Smooth muscle cell (in vitro differentiated cells): Measurements from ENCODE around the gene CTIF. TPM values are rescaled to one million over a fixed set of nuclear protein-coding genes. Genes with fewer than 3 reads are reported as not detected.

Source experiments
- DNase-seq: peaks from one replicate; lab custom pipeline; 2025; ENCODE audit not compliant: unreplicated experiment; lab: John Stamatoyannopoulos, UW
- H2AFZ ChIP-seq: fragments of 200-600 bp; sonication (generic); 2 replicates; pipeline ENCODE4 v1.6.0; 2016; ENCODE audit warnings: antibody characterized with exemption, low read depth, mild to moderate bottlenecking
- H3F3A ChIP-seq: fragments of 200-600 bp; sonication (generic); 2 replicates; pipeline ENCODE4 v1.6.0; 2017; ENCODE audit warnings: antibody characterized with exemption, low read depth
- H3K27ac ChIP-seq: fragments of 200-600 bp; sonication (generic); 2 replicates; pipeline ENCODE4 v1.5.1; 2016; ENCODE audit warnings: low read depth, mild to moderate bottlenecking
- H3K27me3 ChIP-seq: fragments of 200-600 bp; sonication (generic); 2 replicates; pipeline ENCODE4 v1.6.1; 2016; ENCODE audit warnings: low read depth, mild to moderate bottlenecking
- H3K36me3 ChIP-seq: fragments of 200-600 bp; sonication (generic); 2 replicates; pipeline ENCODE4 v1.5.1; 2016; ENCODE audit warnings: low read depth
- H3K4me1 ChIP-seq: fragments of 200-600 bp; sonication (generic); 2 replicates; pipeline ENCODE4 v1.5.1; 2016; ENCODE audit warnings: low read depth
- H3K4me2 ChIP-seq: fragments of 200-600 bp; sonication (generic); 2 replicates; pipeline ENCODE4 v1.6.0; 2016; ENCODE audit warnings: mild to moderate bottlenecking
- H3K4me3 ChIP-seq: fragments of 200-600 bp; sonication (generic); 2 replicates; pipeline ENCODE4 v1.5.1; 2016; ENCODE audit warnings: mild to moderate bottlenecking
- H3K79me2 ChIP-seq: fragments of 200-600 bp; sonication (generic); 2 replicates; pipeline ENCODE4 v1.6.0; 2016; ENCODE audit warnings: low read depth, mild to moderate bottlenecking
- H3K9ac ChIP-seq: fragments of 200-600 bp; sonication (generic); 2 replicates; pipeline ENCODE4 v1.6.0; 2016; ENCODE audit warnings: low read depth
- H3K9me3 ChIP-seq: fragments of 200-600 bp; sonication (generic); replicated peaks from 2 replicates; pipeline ENCODE4 v1.5.1; 2016; ENCODE audit warnings: low read depth
- H4K20me1 ChIP-seq: fragments of 200-600 bp; sonication (generic); 2 replicates; pipeline ENCODE4 v1.6.0; 2016; ENCODE audit warnings: low read depth
- WGBS: methylation state at CpG from one replicate; pipeline ENCODE4 v1.1.7; 2016; ENCODE audit warnings: low lambda C conversion rate; 5-methylcytosine and 5-hydroxymethylcytosine counted together
- polyA plus RNA-seq: library from polyadenylated mRNA; unstranded; fragments of >200 nt; fragmentation: Nextera tagmentation; extraction: Ambion mirVana; gene quantifications from 2 replicates; pipeline ENCODE4 v1.2.1, GENCODE V29; 2016
- total RNA-seq: library from RNA; depleted of rRNA; stranded (reverse); fragments of >200 nt; gene quantifications from 2 replicates; pipeline ENCODE4 v1.2.3, GENCODE V29; 2014
- TF ChIP-seq, protein P1 (sequence below): fragments of 200-600 bp; sonication (generic); IDR thresholded peaks from 2 replicates; pipeline ENCODE4 v1.5.1; 2017; ENCODE audit warnings: borderline replicate concordance, mild to moderate bottlenecking, antibody characterized with exemption; ENCODE audit not compliant: insufficient read depth, poor library complexity, severe bottlenecking

The CTIF gene
- total and polyA plus RNA-seq, 2 experiments from 2014 or later: 22.2 to 25.3 TPM

- H4K20me1 ChIP-seq: peaks cover 9% of the 10 kb centered on the region
- DNase-seq: no peak
- peaks cover 12% of the 10 kb centered on the region for H3K79me2 ChIP-seq
- H3K9ac ChIP-seq: no peak overlapping the region
- TF ChIP-seq, protein P1, sequence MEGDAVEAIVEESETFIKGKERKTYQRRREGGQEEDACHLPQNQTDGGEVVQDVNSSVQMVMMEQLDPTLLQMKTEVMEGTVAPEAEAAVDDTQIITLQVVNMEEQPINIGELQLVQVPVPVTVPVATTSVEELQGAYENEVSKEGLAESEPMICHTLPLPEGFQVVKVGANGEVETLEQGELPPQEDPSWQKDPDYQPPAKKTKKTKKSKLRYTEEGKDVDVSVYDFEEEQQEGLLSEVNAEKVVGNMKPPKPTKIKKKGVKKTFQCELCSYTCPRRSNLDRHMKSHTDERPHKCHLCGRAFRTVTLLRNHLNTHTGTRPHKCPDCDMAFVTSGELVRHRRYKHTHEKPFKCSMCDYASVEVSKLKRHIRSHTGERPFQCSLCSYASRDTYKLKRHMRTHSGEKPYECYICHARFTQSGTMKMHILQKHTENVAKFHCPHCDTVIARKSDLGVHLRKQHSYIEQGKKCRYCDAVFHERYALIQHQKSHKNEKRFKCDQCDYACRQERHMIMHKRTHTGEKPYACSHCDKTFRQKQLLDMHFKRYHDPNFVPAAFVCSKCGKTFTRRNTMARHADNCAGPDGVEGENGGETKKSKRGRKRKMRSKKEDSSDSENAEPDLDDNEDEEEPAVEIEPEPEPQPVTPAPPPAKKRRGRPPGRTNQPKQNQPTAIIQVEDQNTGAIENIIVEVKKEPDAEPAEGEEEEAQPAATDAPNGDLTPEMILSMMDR: no peak
- no peak overlapping the region for H2AFZ ChIP-seq
- H3K36me3 ChIP-seq: no peaks in the 10 kb centered on the region
- no peak overlapping the region for H3K4me3 ChIP-seq
- H3K9me3 ChIP-seq: no peaks in the 10 kb centered on the region
- no peaks in the 10 kb centered on the region for H3F3A ChIP-seq
- no peak overlapping the region for H3K4me2 ChIP-seq
- WGBS: 100% methylated on average over 8 of the region's 8 CpGs
- H3K4me1 ChIP-seq: no peaks in the 10 kb centered on the region
- no peak overlapping the region for H3K27ac ChIP-seq
- no peaks in the 10 kb centered on the region for H3K27me3 ChIP-seq
Measured at GRCh38 chr18:48696218-48696617, 157.4 kb downstream of the CTIF start.

- peaks cover 9% of the 10 kb centered on the region for H4K20me1 ChIP-seq
- no peak overlapping the region for H3K4me2 ChIP-seq
- no peak overlapping the region for H3K27ac ChIP-seq
- H2AFZ ChIP-seq: no peak overlapping the region
- WGBS: 92% methylated on average over 1 of the region's 1 CpG
- H3K79me2 ChIP-seq: peaks cover 14% of the 10 kb centered on the region
- TF ChIP-seq, protein P1: no peak
- H3K9ac ChIP-seq: no peak overlapping the region
- H3K9me3 ChIP-seq: no peaks in the 10 kb centered on the region
- no peak overlapping the region for H3K4me3 ChIP-seq
- no peaks in the 10 kb centered on the region for H3F3A ChIP-seq
- no peaks in the 10 kb centered on the region for H3K4me1 ChIP-seq
- H3K36me3 ChIP-seq: no peaks in the 10 kb centered on the region
- H3K27me3 ChIP-seq: no peaks in the 10 kb centered on the region
- DNase-seq: no peak
Measured at GRCh38 chr18:48697441-48697840, 158.6 kb downstream of the CTIF start.

DNA sequence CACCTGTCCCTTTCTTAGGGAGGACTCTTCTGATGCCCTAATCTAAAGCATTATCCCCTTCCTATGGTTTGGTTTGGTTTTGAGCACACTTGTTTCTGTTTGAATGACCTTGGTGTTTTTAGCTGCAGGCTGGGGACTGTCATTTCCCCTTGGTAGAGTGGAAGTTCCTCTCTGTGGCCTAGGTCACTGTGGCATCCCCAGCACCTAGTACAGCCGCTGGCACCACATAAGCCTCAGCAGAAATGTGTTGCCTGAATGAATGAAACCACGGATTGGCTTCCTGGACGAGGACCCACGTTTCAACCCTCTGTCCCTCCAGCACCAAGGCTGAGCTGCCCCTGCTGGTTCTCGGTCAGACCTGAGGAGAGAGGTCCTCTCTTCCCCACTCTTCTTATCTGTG is 159.9 kb downstream of the CTIF start:
- WGBS: 95% methylated on average over 5 of the region's 5 CpGs

GRCh38 chr18:48699761-48700160 is 160.9 kb downstream of the CTIF start:
- no peaks in the 10 kb centered on the region for H3K4me1 ChIP-seq
- no peak overlapping the region for H3K9ac ChIP-seq
- H4K20me1 ChIP-seq: peaks cover 5% of the 10 kb centered on the region
- H3K36me3 ChIP-seq: no peaks in the 10 kb centered on the region
- 81% methylated on average over 7 of the region's 7 CpGs for WGBS
- peaks cover 10% of the 10 kb centered on the region for H3K79me2 ChIP-seq
- no peaks in the 10 kb centered on the region for H3K9me3 ChIP-seq
- H3K27me3 ChIP-seq: no peaks in the 10 kb centered on the region
- TF ChIP-seq, protein P1: no peak
- no peak overlapping the region for H3K4me3 ChIP-seq
- H3F3A ChIP-seq: no peaks in the 10 kb centered on the region
- H3K27ac ChIP-seq: no peak overlapping the region
- no peak for DNase-seq
- H3K4me2 ChIP-seq: no peak overlapping the region
- no peak overlapping the region for H2AFZ ChIP-seq

More for the DNA sequence above, 159.9 kb downstream of the CTIF start:
- no peak overlapping the region for H3K4me2 ChIP-seq
- no peak overlapping the region for H2AFZ ChIP-seq
- peaks cover 14% of the 10 kb centered on the region for H3K79me2 ChIP-seq
- H3K27ac ChIP-seq: no peak overlapping the region
- no peak for DNase-seq
- no peak overlapping the region for H3K9ac ChIP-seq
- H3K4me3 ChIP-seq: no peak overlapping the region
- TF ChIP-seq, protein P1: no peak
- no peaks in the 10 kb centered on the region for H3K27me3 ChIP-seq
- no peaks in the 10 kb centered on the region for H3F3A ChIP-seq
- H4K20me1 ChIP-seq: peaks cover 9% of the 10 kb centered on the region
- no peaks in the 10 kb centered on the region for H3K36me3 ChIP-seq
- H3K9me3 ChIP-seq: no peaks in the 10 kb centered on the region
- H3K4me1 ChIP-seq: no peaks in the 10 kb centered on the region
